Vagina (tissue), 2 donors: Measurements from ENCODE around the gene RSRC2. TPM values are rescaled to one million over a fixed set of nuclear protein-coding genes. Genes with fewer than 3 reads are reported as not detected.

ENCODE experiments used
- DNase-seq, 2 donors: peaks; one replicate each; pipeline ENCODE4 v3.0.0-alpha.2; 2017; ENCODE audit errors: extremely low spot score in 2 of 2
- H3K27ac ChIP-seq: fragments of 200-600 bp; sonication (generic); one replicate; pipeline ENCODE4 v1.5.1; 2019
- H3K27me3 ChIP-seq: fragments of 200-600 bp; sonication (generic); one replicate; pipeline ENCODE4 v1.5.1; 2019
- H3K36me3 ChIP-seq, 2 donors: fragments of 200-600 bp; sonication (generic); one replicate each; pipeline ENCODE4 v1.5.1; 2017 to 2019
- H3K4me1 ChIP-seq: fragments of 200-600 bp; sonication (generic); one replicate; pipeline ENCODE4 v1.5.1; 2019
- H3K4me3 ChIP-seq, 2 donors: fragments of 200-600 bp; sonication (generic); 1 replicate in 1 of 2; 2 replicates in 1 of 2; pipeline ENCODE4 v1.5.1; 2016 to 2019
- H3K9me3 ChIP-seq: fragments of 200-600 bp; sonication (generic); one replicate; pipeline ENCODE4 v1.5.1; 2019
- POLR2A ChIP-seq, 2 donors: fragments of 450-650 bp; IDR thresholded peaks; one replicate each; pipeline ENCODE4 v1.6.1; 2017; ENCODE audit warnings: antibody characterized with exemption in 2 of 2, mild to moderate bottlenecking in 2 of 2, moderate library complexity in 2 of 2
- POLR2AphosphoS5 ChIP-seq, 2 donors: sonication (generic); formaldehyde crosslinking; IDR thresholded peaks; one replicate each; pipeline ENCODE4 v1.9.0; 2017; ENCODE audit warnings: antibody characterized with exemption in 2 of 2, mild to moderate bottlenecking in 2 of 2, low read depth in 1 of 2; ENCODE audit not compliant: insufficient read depth in 1 of 2
- intact Hi-C: fragments of 100-400 bp; cut with DNase I; formaldehyde crosslinking; loops from one replicate; pipeline ENCODE4 v1.15.1; 2023
- total RNA-seq: library from RNA; depleted of rRNA; stranded (reverse); fragments of >200 nt; gene quantifications from one replicate; pipeline ENCODE4 v1.2.3, GENCODE V29; 2016
- TF ChIP-seq, protein P1 (sequence below), 3 experiments: fragments of 450-650 bp in 2 of 3; fragments of 200-600 bp in 1 of 3; sonication (generic) in 1 of 3; IDR thresholded peaks; one replicate each; pipeline ENCODE4 v1.5.1; 2017 to 2019; ENCODE audit warnings: antibody characterized with exemption in 3 of 3, mild to moderate bottlenecking in 2 of 3, moderate library complexity in 2 of 3

The RSRC2 gene
- total RNA-seq, 1 donor from 2014 or later: 93.3 TPM

DNA sequence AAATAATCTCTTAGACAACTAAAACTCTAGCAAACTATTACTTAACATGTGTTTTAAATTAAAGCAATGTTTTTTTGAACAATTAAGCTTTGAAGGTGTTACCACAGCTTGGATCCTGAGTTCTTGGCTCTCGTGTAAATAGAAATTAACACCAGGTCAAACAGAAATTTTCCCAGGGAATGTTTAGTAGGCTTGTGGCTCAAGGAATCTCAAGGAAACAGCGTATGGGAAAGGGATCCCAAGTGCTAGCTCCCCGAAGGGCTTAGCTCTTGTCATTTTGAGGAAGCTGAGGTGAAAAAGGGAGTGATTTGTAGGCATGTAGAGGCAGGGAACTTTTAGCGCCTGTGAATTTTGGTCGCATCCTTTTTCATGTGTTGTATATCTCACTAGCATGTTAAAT is 11.8 kb upstream of the RSRC2 start:
- no peaks in the 10 kb centered on the region for H3K27me3 ChIP-seq
- no peak overlapping the region for H3K27ac ChIP-seq
- H3K4me1 ChIP-seq: no peaks in the 10 kb centered on the region
- TF ChIP-seq, protein P1, sequence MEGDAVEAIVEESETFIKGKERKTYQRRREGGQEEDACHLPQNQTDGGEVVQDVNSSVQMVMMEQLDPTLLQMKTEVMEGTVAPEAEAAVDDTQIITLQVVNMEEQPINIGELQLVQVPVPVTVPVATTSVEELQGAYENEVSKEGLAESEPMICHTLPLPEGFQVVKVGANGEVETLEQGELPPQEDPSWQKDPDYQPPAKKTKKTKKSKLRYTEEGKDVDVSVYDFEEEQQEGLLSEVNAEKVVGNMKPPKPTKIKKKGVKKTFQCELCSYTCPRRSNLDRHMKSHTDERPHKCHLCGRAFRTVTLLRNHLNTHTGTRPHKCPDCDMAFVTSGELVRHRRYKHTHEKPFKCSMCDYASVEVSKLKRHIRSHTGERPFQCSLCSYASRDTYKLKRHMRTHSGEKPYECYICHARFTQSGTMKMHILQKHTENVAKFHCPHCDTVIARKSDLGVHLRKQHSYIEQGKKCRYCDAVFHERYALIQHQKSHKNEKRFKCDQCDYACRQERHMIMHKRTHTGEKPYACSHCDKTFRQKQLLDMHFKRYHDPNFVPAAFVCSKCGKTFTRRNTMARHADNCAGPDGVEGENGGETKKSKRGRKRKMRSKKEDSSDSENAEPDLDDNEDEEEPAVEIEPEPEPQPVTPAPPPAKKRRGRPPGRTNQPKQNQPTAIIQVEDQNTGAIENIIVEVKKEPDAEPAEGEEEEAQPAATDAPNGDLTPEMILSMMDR (IDR thresholded peaks at IDR 0.05): no peak
- no peak for TF ChIP-seq POLR2A (IDR thresholded peaks at IDR 0.05)
- no peak for TF ChIP-seq POLR2AphosphoS5 (IDR thresholded peaks at IDR 0.05; ENCODE audit: insufficient read depth in 1 of 2, low read depth in 1 of 2)
- H3K9me3 ChIP-seq: no peaks in the 10 kb centered on the region
- DNase-seq: no peak
- intact Hi-C loops: no loop called here
- H3K4me3 ChIP-seq: no peak overlapping the region
- peaks cover 0 to 5% of the 10 kb centered on the region in 2 donors for H3K36me3 ChIP-seq

DNA sequence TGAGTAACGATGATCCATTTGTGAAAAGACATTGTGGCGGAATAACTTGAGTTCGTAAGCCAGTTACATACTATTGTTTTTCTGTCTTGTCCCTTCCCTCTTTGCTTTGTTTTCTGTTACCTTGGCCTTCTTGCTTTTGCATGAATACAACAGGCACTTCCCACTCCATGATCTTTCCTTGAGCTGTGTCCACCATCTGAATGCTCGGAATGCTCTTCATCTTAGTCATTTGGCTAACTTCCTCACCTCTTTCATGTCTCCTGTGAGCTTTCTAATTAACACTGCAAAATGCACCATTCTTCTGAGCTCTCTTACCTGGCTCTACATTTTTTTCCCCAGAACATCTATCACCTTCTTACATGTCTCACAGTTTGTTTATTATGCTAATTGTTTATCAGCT is 10.3 kb upstream of the RSRC2 start:
- H3K27ac ChIP-seq: no peak overlapping the region
- no peak overlapping the region for H3K4me3 ChIP-seq
- no peaks in the 10 kb centered on the region for H3K4me1 ChIP-seq
- intact Hi-C loops: no loop called here
- no peaks in the 10 kb centered on the region for H3K9me3 ChIP-seq
- H3K36me3 ChIP-seq: no peaks in the 10 kb centered on the region
- H3K27me3 ChIP-seq: no peaks in the 10 kb centered on the region
- no peak for TF ChIP-seq POLR2A (IDR thresholded peaks at IDR 0.05)
- TF ChIP-seq, protein P1 (IDR thresholded peaks at IDR 0.05): no peak
- no peak for DNase-seq

DNA sequence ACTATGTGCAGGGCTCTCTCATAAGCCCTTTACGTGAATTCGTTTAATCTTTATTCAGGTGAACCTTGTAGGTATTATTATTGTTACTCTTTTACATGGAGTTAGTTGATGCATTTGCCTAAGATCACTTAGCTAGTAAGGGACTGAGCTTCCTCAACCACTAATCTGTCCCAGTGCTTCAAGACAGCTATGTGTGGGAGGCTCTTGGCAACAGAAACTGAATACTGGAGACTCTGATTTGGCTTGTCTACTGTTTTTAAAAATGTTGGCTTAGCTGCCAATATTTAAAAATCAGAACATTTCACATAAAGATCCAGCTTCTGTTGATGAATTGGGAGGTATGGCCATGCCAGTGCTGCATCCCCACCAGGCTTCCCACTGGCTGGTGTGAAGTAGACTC is 7.1 kb upstream of the RSRC2 start:
- Histone ChIP-seq H3K4me1 (no peaks in the 10 kb centered on the region), H3K36me3 (no peaks in the 10 kb centered on the region), H3K9me3 (no peaks in the 10 kb centered on the region), H3K27me3 (no peaks in the 10 kb centered on the region), H3K27ac (no peak overlapping the region), H3K4me3 (no peak overlapping the region)
- intact Hi-C loops: no loop called here
- DNase-seq: no peak
- TF ChIP-seq POLR2A (IDR thresholded peaks at IDR 0.05) (no peak), POLR2AphosphoS5 (IDR thresholded peaks at IDR 0.05; ENCODE audit: insufficient read depth in 1 of 2, low read depth in 1 of 2) (no peak)
- TF ChIP-seq, protein P1 (IDR thresholded peaks at IDR 0.05): no peak

DNA sequence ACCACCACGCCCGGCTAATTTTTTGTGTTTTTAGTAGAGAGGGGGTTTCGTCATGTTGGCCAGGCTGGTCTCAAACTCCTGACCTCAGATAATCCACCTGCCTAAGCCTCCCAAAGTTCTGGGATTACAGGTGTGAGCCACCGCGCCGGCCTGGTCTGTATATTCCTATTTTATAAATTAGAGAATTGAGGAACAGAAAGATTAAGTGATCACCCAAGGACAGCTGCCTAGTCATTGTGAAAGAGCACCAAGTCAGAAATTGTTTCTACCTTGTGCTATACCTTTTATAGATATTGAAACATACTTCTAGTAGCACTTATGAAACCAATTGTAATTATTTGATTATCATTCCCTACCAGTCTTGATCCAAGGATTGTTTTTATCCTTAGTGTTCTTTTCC is 2.3 kb upstream of the RSRC2 start:
- peaks cover 25% of the 10 kb centered on the region for H3K4me1 ChIP-seq
- intact Hi-C loops: no loop called here
- no peak for TF ChIP-seq POLR2A (IDR thresholded peaks at IDR 0.05)
- TF ChIP-seq POLR2AphosphoS5 (IDR thresholded peaks at IDR 0.05; ENCODE audit: insufficient read depth in 1 of 2, low read depth in 1 of 2): no peak
- TF ChIP-seq, protein P1 (IDR thresholded peaks at IDR 0.05): no peak
- no peak overlapping the region for H3K27ac ChIP-seq
- no peak overlapping the region for H3K4me3 ChIP-seq
- no peaks in the 10 kb centered on the region for H3K36me3 ChIP-seq
- no peaks in the 10 kb centered on the region for H3K9me3 ChIP-seq
- no peaks in the 10 kb centered on the region for H3K27me3 ChIP-seq
- DNase-seq: no peak

DNA sequence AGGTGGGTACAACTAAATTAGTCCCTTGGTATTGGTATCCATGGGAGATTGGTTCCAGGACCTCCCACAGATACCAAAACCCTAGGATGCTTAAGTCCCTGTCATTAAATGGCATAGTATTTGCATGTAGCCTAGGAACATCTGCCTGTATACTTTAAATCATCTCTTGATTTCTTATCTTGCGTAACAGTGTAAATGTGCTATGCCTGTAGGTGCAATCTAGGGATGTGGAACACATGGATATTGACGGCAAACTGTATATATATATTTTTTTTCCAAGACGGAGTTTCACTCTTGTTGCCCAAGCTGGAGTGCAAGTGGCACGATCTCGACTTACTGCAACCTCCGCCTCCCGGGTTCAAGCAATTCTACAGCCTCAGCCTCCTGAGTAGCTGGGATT is 1.8 kb upstream of the RSRC2 start:
- Histone ChIP-seq H3K27me3 (no peaks in the 10 kb centered on the region), H3K36me3 (no peaks in the 10 kb centered on the region), H3K9me3 (no peaks in the 10 kb centered on the region), H3K4me1 (peaks cover 29% of the 10 kb centered on the region), H3K4me3 (no peak overlapping the region), H3K27ac (no peak overlapping the region)
- no peak for DNase-seq
- TF ChIP-seq POLR2A (IDR thresholded peaks at IDR 0.05) (no peak), POLR2AphosphoS5 (IDR thresholded peaks at IDR 0.05; ENCODE audit: insufficient read depth in 1 of 2, low read depth in 1 of 2) (no peak)
- TF ChIP-seq, protein P1 (IDR thresholded peaks at IDR 0.05): no peak
- intact Hi-C loops: no loop called here
